Neural progenitor cell (in vitro differentiated cells): Measurements from ENCODE around the gene KRT39.

ENCODE experiments used
- EZH2 ChIP-seq: fragments of 200-600 bp; sonication (generic); IDR thresholded peaks from 2 replicates; pipeline ENCODE4 v1.6.1; 2017; ENCODE audit warnings: antibody characterized with exemption, mild to moderate bottlenecking, moderate library complexity
- TF ChIP-seq, protein P1 (sequence below): fragments of 200-600 bp; sonication (generic); IDR thresholded peaks from 2 replicates; pipeline ENCODE4 v1.5.1; 2017; ENCODE audit warnings: antibody characterized with exemption, mild to moderate bottlenecking

DNA sequence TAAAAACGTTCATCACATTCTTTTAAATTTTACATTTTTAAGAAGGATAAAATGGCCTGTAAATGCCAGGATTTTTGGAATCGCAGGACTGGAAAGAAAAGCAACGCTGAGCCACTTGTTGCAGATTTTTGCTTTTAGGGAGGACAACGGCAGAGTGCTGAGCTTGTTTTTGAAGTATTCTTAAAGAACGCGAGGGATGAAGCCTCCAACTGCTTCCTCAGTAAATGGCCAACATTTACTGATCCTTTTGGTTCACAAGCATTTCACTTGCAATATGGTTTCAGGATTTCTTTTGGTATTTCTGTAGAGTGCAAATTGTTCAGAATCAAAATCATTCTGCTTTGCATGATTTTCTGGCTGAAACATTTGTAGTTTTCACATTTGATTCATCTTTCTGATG lies 26.5 kb downstream of the KRT39 start:
- TF ChIP-seq, protein P1, sequence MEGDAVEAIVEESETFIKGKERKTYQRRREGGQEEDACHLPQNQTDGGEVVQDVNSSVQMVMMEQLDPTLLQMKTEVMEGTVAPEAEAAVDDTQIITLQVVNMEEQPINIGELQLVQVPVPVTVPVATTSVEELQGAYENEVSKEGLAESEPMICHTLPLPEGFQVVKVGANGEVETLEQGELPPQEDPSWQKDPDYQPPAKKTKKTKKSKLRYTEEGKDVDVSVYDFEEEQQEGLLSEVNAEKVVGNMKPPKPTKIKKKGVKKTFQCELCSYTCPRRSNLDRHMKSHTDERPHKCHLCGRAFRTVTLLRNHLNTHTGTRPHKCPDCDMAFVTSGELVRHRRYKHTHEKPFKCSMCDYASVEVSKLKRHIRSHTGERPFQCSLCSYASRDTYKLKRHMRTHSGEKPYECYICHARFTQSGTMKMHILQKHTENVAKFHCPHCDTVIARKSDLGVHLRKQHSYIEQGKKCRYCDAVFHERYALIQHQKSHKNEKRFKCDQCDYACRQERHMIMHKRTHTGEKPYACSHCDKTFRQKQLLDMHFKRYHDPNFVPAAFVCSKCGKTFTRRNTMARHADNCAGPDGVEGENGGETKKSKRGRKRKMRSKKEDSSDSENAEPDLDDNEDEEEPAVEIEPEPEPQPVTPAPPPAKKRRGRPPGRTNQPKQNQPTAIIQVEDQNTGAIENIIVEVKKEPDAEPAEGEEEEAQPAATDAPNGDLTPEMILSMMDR, result no peak
- no peak for TF ChIP-seq EZH2
